Activated CD8-positive, alpha-beta memory T cell treated with anti-CD3 and anti-CD28 coated beads, Interleukin-2, amount 10 ng/mL, durations not matched to agents 7 days and 5 days (primary cell): Measurements from ENCODE around the gene STK40. TPM values are rescaled to one million over a fixed set of nuclear protein-coding genes. Genes with fewer than 3 reads are reported as not detected.

Experiments
- ATAC-seq: fragments of 150-1000 bp; cut with Tn5 transposase; one replicate; pipeline ENCODE4 v1.10.0; 2021; ENCODE audit warnings: moderate library complexity
- CTCF ChIA-PET: fragments of 350-600 bp; sonication (Branson Sonifier 250); formaldehyde crosslinking; loops from one replicate; lab custom pipeline; 2021; ENCODE audit warnings: antibody characterized with exemption; lab: Charles Lee
- DNase-seq: peaks from one replicate; pipeline ENCODE4 v3.0.0-alpha.2; 2020
- H3K27ac Mint-ChIP-seq: one replicate; pipeline ENCODE4 v1.8.0; 2021; ENCODE audit warnings: mild to moderate bottlenecking, mixed read lengths
- H3K27me3 Mint-ChIP-seq: one replicate; pipeline ENCODE4 v1.8.0; 2021; ENCODE audit warnings: mixed read lengths
- H3K36me3 Mint-ChIP-seq: one replicate; pipeline ENCODE4 v1.8.0; 2021; ENCODE audit warnings: mild to moderate bottlenecking, mixed read lengths
- H3K4me1 Mint-ChIP-seq: one replicate; pipeline ENCODE4 v1.8.0; 2021; ENCODE audit warnings: mixed read lengths
- H3K4me3 Mint-ChIP-seq: one replicate; pipeline ENCODE4 v1.8.0; 2021; ENCODE audit warnings: mild to moderate bottlenecking, moderate library complexity, mixed read lengths
- H3K9me3 Mint-ChIP-seq: one replicate; pipeline ENCODE4 v1.8.0; 2022; ENCODE audit warnings: low read depth, mixed read lengths
- total RNA-seq, 2 experiments: library from RNA; stranded (reverse); gene quantifications; one replicate each; pipeline ENCODE4 v1.2.3, GENCODE V29; 2021

The STK40 gene
- total RNA-seq, 2 experiments from 2014 or later = 67.0 to 73.2 TPM

DNA sequence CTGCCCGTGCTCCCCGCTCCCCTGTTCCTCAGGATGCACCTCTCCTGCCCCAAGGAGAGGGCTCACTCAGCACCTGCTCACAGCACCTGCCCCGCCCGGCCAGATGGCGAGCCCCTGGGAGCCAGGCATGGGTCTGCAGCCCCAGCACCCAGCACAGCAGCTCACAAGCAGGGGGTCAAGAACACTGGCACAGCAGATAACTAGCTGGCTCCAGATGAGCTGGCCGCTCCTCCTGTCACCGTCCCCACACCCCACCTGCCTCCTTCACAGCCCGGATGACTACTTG is 41.4 kb downstream of the STK40 start:
- Mint-ChIP-seq H3K4me1 (peaks cover 2% of the 10 kb centered on the region), H3K9me3 (no peaks in the 10 kb centered on the region), H3K27ac (no peak overlapping the region), H3K36me3 (peaks cover 9% of the 10 kb centered on the region), H3K27me3 (no peaks in the 10 kb centered on the region), H3K4me3 (no peak overlapping the region)
- CTCF ChIA-PET = interaction anchor here (0.6 to 1.9 kb wide), 4 partner anchors 25 to 106 kb away, joined by 3 to 6 read pairs (median 3); partner anchors contain the start of gene OSCP1
- no peak for ATAC-seq
- DNase-seq = no peak

DNA sequence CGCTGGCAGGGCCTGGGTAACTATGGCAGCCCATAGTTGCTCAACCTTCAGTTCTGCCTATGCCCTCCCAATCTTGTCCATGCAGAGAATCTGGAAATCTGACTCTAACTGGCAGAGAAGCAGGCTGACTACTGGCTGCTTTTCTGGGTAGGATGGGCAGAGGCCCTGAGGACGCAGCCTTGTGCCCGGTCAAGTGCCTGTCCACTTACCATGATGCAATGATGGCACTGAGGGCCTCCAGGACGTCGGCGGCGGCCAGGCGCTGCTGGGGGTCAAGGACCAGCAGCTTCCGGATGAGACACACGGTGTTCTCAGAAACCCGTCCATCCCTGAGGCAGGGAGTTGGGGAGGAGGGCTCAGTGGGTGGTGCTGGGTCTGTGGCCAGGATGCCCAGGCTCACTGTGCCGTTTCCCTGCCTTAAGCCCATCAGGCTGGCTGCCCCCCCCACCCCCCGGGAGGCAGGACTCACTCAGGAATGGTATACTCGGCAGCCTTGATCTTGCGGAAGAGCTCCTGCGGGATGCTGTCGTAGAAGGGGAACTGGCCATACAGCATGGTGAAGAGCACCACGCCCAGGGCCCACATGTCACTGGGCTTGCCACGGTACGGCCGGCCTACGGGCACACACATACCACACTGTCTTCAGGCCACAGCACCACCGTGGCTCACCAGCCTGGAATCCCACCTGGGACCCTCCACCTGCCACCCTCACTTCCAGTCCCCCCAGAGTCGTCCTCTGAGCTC is 41.9 kb downstream of the STK40 start:
- Mint-ChIP-seq H3K27me3 (no peaks in the 10 kb centered on the region), H3K4me1 (peaks cover 8% of the 10 kb centered on the region), H3K36me3 (peaks cover 9% of the 10 kb centered on the region), H3K27ac (no peak overlapping the region), H3K9me3 (no peaks in the 10 kb centered on the region), H3K4me3 (no peak overlapping the region)
- ATAC-seq (no peak), DNase-seq (no peak)
- CTCF ChIA-PET = interaction anchor here (0.6 to 2.9 kb wide), 9 partner anchors 16 to 128 kb away, joined by 3 to 33 read pairs (median 4); partner anchors contain the start of gene OSCP1

DNA sequence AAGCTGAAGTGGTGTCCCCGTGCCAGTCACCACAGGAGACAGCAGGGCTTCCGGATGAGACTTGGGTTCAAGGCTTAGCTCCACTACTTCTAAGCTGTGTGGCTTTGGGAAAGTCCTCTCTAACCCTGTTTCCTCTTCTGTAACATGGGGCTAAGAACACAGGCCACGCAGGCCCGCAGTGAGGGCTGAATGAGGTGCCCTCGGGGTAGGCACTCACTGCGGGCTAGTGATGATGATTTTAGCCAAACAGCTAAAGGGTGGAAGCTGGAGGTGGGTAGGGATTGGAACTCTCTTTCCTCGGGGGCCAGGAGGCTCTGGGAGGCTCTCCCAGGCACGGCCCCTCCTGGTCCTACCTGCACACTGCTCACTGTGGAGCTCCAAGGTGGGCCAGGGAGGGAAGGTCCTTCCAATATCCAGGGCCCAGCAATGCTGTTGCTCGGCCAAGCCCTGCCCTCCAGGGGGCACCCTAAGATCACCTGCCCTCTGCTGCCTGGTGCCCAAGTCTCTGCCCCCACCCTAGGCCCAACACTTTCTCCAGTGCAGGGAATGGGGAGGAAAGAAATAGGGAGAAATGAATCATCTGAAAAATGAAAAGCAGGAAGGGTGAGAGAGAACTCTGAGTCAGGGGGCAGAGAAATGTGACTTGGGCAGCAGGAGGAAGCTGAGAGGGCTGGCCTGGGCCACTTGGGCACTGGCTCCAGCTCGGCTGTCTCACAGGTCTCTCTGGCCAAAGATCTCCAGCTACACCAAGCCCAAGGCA is 43.1 kb downstream of the STK40 start:
- Mint-ChIP-seq H3K4me3 (no peak overlapping the region), H3K36me3 (peaks cover 1% of the 10 kb centered on the region), H3K4me1 (peaks cover 16% of the 10 kb centered on the region), H3K27me3 (no peaks in the 10 kb centered on the region), H3K27ac (no peak overlapping the region), H3K9me3 (no peaks in the 10 kb centered on the region)
- CTCF ChIA-PET = interaction anchor here (0.6 to 2.9 kb wide), 35 partner anchors 9 to 512 kb away, joined by 3 to 33 read pairs (median 4); partner anchors contain the start of genes EVA1B, MRPS15 and TRAPPC3
- DNase-seq (peak; percentile 68), ATAC-seq (peak; percentile 77)

DNA sequence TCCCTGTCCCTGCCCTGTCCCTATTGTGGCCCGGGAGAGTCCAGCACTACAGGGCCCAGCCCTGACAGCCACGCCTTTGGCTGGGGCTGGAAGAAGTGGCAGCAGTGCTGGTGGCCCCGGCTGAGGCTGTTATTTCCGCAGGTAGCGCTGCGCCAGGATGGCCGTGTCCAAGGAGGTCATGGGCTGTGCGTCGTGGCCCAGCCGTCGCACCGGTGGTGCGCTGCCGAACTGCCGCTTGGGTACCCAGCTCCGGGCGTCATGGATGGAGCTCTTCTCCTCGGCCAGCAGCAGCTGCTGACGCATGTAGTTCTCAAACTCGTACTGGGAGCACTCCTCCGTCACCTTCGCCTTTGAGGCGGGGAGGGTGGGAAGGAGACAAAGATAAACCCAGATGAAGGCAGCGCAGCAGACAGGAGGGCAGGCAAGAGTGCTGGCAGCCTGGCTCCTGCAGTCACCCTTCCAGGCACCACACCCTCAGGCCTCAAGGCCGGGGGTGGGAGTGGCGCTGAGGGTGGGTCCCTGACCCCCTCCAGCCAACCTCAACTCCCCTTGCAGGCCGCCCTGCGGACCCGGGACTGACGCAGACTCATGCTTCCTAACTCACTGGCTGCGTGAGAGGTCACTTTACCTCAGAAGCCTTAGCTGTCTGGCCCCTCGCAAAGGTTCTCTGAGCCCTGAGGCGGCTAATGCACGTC is 44.0 kb downstream of the STK40 start:
- H3K27ac Mint-ChIP-seq = no peak overlapping the region
- ATAC-seq (no peak), DNase-seq (no peak)
- no peaks in the 10 kb centered on the region for H3K27me3 Mint-ChIP-seq
- no peaks in the 10 kb centered on the region for H3K9me3 Mint-ChIP-seq
- no peak overlapping the region for H3K4me3 Mint-ChIP-seq
- peaks cover 16% of the 10 kb centered on the region for H3K4me1 Mint-ChIP-seq
- CTCF ChIA-PET = interaction anchor here (0.6 to 2.9 kb wide), 32 partner anchors 8 to 513 kb away, joined by 3 to 33 read pairs (median 4); partner anchors contain the start of genes EVA1B, MRPS15 and TRAPPC3
- H3K36me3 Mint-ChIP-seq = no peaks in the 10 kb centered on the region

DNA sequence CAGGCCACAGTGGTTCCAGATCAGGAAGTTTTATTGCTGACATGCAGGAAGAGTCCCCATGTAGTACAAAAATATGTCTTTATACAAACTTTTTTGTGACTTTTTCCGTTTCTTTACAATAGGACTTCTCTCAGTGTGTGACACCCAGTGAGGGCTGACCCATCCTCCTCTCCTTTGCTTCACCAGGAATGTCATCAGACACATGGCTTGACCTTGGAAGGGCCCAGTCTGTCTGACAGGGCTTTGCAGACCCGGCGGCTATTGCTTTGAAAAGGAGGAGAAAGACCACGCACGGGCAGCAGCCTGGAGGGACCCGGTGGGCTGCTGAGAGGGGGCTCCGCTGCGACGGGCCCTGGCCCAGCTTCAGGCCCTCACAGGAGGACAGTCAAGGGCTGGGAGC is 46.1 kb downstream of the STK40 start:
- Mint-ChIP-seq H3K27ac (peak overlapping the region; percentile 42), H3K36me3 (no peaks in the 10 kb centered on the region), H3K4me1 (peaks cover 16% of the 10 kb centered on the region), H3K9me3 (no peaks in the 10 kb centered on the region), H3K27me3 (no peaks in the 10 kb centered on the region), H3K4me3 (no peak overlapping the region)
- ATAC-seq = no peak
- no peak for DNase-seq
- CTCF ChIA-PET = no interaction called here

DNA sequence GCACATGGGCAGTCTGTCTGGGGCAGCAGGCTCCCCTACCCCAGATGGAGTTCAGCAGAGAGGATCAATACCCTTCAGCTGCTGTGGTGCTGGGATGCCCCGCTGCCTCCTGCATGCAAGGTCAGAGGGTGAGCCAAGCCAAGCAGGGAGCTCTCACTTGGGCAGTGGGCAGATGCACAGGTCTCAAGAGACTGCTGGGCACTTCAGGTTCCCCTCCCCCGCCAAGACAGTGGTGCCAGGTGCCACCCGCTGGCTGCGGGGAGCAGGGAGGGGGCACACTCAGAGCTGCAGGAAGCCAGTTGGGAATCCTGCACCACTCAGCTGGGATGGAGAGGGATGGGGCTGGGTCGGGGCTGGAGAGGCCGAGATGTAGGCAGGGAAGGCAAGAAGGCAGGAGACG is 46.5 kb downstream of the STK40 start:
- no peak for DNase-seq
- Mint-ChIP-seq H3K4me1 (peaks cover 16% of the 10 kb centered on the region), H3K36me3 (no peaks in the 10 kb centered on the region), H3K27me3 (no peaks in the 10 kb centered on the region), H3K27ac (peak overlapping the region; percentile 42), H3K9me3 (no peaks in the 10 kb centered on the region), H3K4me3 (no peak overlapping the region)
- CTCF ChIA-PET = interaction anchor here (1.0 kb wide), 1 partner anchor 16 kb away, joined by 3 read pairs; the partner anchor contains the start of gene EVA1B
- ATAC-seq = no peak

DNA sequence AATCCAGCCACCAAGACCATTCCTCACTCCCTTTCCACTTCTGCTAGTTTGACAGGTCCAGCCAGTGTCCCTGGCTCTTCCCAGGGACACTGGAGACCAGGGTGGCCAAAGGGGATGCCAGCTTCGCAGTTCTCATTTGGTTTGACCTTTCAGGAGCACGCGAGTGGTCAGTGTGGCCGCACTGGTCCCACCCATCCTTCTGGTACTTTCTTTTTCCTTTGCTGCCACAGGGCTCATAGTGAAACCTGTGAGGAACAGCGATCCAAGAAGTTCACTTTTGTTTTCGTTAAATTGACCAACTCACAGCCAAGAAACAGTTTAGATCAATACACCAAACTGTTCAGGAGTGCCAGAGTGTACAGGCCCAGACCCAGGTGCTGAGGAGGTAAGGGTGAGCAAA is 47.9 kb downstream of the STK40 start:
- Mint-ChIP-seq H3K27ac (no peak overlapping the region), H3K36me3 (no peaks in the 10 kb centered on the region), H3K9me3 (no peaks in the 10 kb centered on the region), H3K27me3 (no peaks in the 10 kb centered on the region), H3K4me1 (peaks cover 16% of the 10 kb centered on the region), H3K4me3 (no peak overlapping the region)
- CTCF ChIA-PET = interaction anchor here (1.3 kb wide), 1 partner anchor 31 kb away, joined by 4 read pairs; no protein-coding TSS in a partner anchor
- ATAC-seq (no peak), DNase-seq (no peak)

DNA sequence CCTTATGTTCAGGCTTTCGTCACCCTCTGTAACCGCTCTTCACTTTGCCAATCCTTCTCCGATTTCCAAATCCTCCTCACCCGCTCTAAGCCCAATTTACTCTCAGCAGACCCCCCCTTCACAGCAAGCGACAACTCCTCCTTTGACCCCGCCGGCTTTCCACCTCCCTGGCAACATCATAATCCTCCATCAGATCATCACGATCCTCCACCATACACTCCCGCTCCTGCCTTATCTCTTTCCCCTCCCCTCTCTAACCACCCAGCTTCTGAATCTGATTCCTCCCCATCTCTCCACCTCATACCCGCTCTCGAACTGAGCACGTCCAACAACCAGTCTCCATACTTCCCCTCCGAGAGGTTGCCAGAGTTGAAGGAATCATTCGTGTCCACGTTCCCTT is 54.8 kb downstream of the STK40 start:
- CTCF ChIA-PET = interaction anchor here (1.0 to 1.3 kb wide), 3 partner anchors 7 to 91 kb away, joined by 3 to 5 read pairs (median 3); no protein-coding TSS in a partner anchor
- no peak overlapping the region for H3K4me3 Mint-ChIP-seq
- H3K36me3 Mint-ChIP-seq = no peaks in the 10 kb centered on the region
- H3K9me3 Mint-ChIP-seq = no peaks in the 10 kb centered on the region
- no peak for DNase-seq
- peaks cover 19% of the 10 kb centered on the region for H3K27me3 Mint-ChIP-seq
- peaks cover 33% of the 10 kb centered on the region for H3K4me1 Mint-ChIP-seq
- no peak for ATAC-seq
- no peak overlapping the region for H3K27ac Mint-ChIP-seq

DNA sequence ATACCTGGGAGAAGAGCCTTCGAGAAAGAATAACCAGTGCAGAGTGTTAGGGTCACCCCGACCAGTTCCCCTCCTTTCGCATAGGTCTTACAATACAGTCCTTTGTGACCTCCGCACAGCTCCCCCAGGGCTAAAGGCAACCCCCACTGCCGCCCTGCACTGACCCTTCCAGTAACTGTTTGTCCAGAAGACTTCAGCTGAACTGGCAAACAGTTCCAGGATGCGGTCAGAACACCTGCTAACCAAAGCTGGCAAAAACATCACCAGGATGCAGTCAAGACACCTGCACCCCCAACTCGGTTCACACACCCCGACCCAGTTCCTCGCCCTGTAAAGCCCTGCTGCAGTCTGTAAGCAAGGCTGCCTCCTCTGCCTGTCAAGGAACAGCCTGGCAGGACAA is 55.9 kb downstream of the STK40 start:
- ATAC-seq (no peak), DNase-seq (no peak)
- Mint-ChIP-seq H3K4me3 (no peak overlapping the region), H3K4me1 (peaks cover 37% of the 10 kb centered on the region), H3K27ac (no peak overlapping the region), H3K9me3 (no peaks in the 10 kb centered on the region), H3K36me3 (no peaks in the 10 kb centered on the region), H3K27me3 (peaks cover 24% of the 10 kb centered on the region)
- CTCF ChIA-PET = interaction anchor here (1.1 kb wide), 1 partner anchor 13 kb away, joined by 4 read pairs; no protein-coding TSS in a partner anchor

DNA sequence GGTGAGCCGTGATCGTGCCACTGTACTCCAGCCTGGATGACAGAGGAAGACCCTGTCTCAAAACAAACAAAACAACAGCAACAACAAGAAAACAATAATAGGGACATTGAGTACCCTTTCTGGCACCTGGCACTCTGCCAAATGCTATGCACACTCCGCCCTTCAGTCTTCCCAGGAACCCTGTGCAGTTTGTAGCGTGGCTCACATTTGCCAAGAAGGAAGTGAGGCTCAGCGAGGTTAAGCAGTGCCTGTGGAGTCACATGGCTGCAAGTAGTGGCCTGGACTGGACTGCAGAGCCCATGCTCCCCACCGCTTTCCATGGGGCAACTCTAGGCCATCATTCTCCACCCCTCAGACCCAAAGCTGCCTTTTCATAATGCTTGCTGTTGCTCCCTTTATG is 57.0 kb downstream of the STK40 start:
- ATAC-seq (no peak), DNase-seq (no peak)
- no peak overlapping the region for H3K4me3 Mint-ChIP-seq
- H3K36me3 Mint-ChIP-seq = no peaks in the 10 kb centered on the region
- no peaks in the 10 kb centered on the region for H3K9me3 Mint-ChIP-seq
- CTCF ChIA-PET = interaction anchor here (1.5 to 2.0 kb wide), 2 partner anchors 14 to 27 kb away, joined by 4 to 8 read pairs; no protein-coding TSS in a partner anchor
- no peak overlapping the region for H3K27ac Mint-ChIP-seq
- H3K27me3 Mint-ChIP-seq = peaks cover 27% of the 10 kb centered on the region
- peaks cover 47% of the 10 kb centered on the region for H3K4me1 Mint-ChIP-seq

DNA sequence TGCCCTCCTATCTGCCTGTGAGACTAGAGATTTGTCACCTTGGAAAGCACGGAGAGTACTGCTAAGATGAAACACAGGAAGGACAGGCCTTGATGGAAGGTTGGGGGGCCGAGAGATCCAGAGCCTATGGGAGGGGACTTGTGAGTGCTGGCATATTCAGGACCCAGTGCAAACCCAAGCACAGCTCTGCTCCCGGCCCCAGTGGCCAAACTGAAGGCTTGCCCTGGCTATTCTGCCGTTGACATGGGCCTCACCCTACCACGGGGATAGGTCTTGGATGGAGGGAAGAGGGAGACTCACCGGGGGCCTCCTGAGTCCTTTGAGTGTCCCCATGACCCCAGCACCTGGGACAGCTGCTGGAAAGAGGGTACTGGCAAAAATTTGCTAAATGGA is 57.6 kb downstream of the STK40 start:
- Mint-ChIP-seq H3K27ac (no peak overlapping the region), H3K4me3 (no peak overlapping the region), H3K9me3 (no peaks in the 10 kb centered on the region), H3K36me3 (no peaks in the 10 kb centered on the region), H3K4me1 (peaks cover 48% of the 10 kb centered on the region), H3K27me3 (peaks cover 27% of the 10 kb centered on the region)
- DNase-seq (no peak), ATAC-seq (no peak)
- CTCF ChIA-PET = interaction anchor here (1.5 to 2.0 kb wide), 2 partner anchors 15 to 27 kb away, joined by 4 to 8 read pairs; no protein-coding TSS in a partner anchor

DNA sequence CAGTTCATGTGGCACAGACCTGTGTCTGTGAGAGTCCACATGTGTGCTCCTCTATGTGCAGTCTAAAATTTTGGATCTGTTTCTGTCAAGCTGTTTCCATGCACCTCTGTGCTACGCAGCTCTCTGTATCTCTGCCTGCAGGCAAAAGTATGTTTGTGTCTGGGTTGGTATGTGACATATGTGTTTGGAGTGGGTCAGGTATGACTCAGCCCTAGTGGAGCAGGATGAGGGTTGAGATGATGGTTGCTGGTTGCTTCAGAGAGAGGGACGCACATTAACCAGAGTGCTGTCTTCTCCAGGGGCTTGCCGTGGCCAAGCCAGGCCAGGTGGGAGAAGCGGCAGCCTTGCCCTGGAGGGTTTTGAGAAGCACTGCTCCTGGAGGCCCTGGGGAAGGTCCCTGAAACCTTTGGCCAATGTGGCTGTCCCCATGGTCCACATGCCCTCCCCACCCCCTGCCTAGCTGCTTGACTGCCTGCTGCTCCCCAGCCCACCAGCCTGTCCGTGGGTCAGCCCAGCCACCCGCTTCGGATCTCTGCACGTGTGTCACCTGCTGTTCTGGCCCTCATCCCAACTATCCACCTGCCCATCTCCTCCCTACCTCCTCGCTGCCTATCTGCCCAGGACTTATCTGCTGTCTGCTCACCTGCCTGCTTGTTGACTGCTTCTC is 58.2 kb downstream of the STK40 start:
- CTCF ChIA-PET = interaction anchor here (0.6 to 2.0 kb wide), 3 partner anchors 14 to 26 kb away, joined by 4 to 8 read pairs (median 4); no protein-coding TSS in a partner anchor
- Mint-ChIP-seq H3K4me3 (no peak overlapping the region), H3K27me3 (peaks cover 26% of the 10 kb centered on the region), H3K36me3 (no peaks in the 10 kb centered on the region), H3K27ac (no peak overlapping the region), H3K4me1 (peaks cover 51% of the 10 kb centered on the region), H3K9me3 (no peaks in the 10 kb centered on the region)
- ATAC-seq (peak; percentile 35), DNase-seq (peak; percentile 56)
